ENCODE results near the gene ZNF385B. TPM values are rescaled to one million over a fixed set of nuclear protein-coding genes. Genes with fewer than 3 reads are reported as not detected.

The ZNF385B gene
- total and polyA plus RNA-seq, 8 donors, result 1.8 to 41.4 (median 3.5) TPM; not detected in 1

DNA sequence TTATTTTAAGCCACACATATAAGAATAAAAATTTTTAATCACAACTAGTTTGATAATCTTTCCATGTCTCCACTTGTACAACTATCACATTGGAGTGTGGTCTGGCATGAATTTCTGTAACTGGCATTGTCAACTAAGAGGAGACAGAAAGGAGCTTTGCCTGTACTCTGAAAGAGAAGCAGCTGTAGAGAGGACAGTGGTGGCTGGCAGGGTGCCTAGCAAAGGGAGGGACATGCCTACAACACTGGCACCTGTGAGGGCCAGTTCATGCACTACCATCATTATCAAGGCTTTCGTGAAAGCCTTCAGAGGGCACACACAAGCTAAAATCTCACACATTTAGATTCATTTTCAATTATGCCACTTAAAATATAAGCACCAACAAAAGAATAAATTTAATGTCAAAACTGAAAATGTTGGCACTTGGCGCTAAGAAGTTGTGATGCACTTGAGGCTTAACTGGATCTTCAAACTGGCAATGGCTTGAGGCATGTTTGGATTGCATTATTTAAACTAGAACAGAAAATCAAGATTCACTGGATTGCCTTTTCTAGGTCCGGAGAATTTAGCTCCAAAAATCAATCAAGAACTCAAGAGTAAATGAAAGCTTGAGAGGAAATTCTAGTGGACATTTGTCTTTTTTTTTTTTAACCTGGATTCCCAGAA is 238.6 kb downstream of the ZNF385B start:
- intact Hi-C loops (cut with DNase I; ENCODE audit: low total_unique reads), result no loop called here

GRCh38 chr2:179622112-179622511 is 239.3 kb downstream of the ZNF385B start:
- intact Hi-C loops (cut with DNase I; ENCODE audit: low total_unique reads), result no loop called here
- no peak overlapping the region for H3K4me3 ChIP-seq
- DNase-seq, result no peak
- H3K27ac ChIP-seq, result no peak overlapping the region
- H3K27me3 ChIP-seq, result no peaks in the 10 kb centered on the region
- no peak for TF ChIP-seq EP300 (IDR thresholded peaks at IDR 0.05)
- TF ChIP-seq, protein P1, sequence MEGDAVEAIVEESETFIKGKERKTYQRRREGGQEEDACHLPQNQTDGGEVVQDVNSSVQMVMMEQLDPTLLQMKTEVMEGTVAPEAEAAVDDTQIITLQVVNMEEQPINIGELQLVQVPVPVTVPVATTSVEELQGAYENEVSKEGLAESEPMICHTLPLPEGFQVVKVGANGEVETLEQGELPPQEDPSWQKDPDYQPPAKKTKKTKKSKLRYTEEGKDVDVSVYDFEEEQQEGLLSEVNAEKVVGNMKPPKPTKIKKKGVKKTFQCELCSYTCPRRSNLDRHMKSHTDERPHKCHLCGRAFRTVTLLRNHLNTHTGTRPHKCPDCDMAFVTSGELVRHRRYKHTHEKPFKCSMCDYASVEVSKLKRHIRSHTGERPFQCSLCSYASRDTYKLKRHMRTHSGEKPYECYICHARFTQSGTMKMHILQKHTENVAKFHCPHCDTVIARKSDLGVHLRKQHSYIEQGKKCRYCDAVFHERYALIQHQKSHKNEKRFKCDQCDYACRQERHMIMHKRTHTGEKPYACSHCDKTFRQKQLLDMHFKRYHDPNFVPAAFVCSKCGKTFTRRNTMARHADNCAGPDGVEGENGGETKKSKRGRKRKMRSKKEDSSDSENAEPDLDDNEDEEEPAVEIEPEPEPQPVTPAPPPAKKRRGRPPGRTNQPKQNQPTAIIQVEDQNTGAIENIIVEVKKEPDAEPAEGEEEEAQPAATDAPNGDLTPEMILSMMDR (IDR thresholded peaks at IDR 0.05), result no peak
- TF ChIP-seq POLR2AphosphoS5 (IDR thresholded peaks at IDR 0.05), result no peak
- no peak for TF ChIP-seq POLR2A (IDR thresholded peaks at IDR 0.05)
- 52 to 64% (median 61%) methylated on average over 1 of the region's 1 CpG for WGBS, 5 donors
- no peaks in the 10 kb centered on the region for H3K9me3 ChIP-seq
- no peaks in the 10 kb centered on the region for H3K4me1 ChIP-seq
- no peaks in the 10 kb centered on the region for H3K36me3 ChIP-seq

More for the DNA sequence above, 238.6 kb downstream of the ZNF385B start:
- Histone ChIP-seq H3K4me1 (no peaks in the 10 kb centered on the region), H3K9me3 (no peaks in the 10 kb centered on the region), H3K27ac (no peak overlapping the region), H3K36me3 (no peaks in the 10 kb centered on the region), H3K27me3 (no peaks in the 10 kb centered on the region), H3K4me3 (no peak overlapping the region)
- 84 to 93% (median 89%) methylated on average over 3 of the region's 3 CpGs for WGBS, 5 donors
- no peak for TF ChIP-seq POLR2A (IDR thresholded peaks at IDR 0.05)
- TF ChIP-seq EP300 (IDR thresholded peaks at IDR 0.05), result no peak
- TF ChIP-seq, protein P1 (IDR thresholded peaks at IDR 0.05), result no peak
- no peak for TF ChIP-seq POLR2AphosphoS5 (IDR thresholded peaks at IDR 0.05)
- DNase-seq, result no peak

GRCh38 chr2:179619947-179620467 is 241.4 kb downstream of the ZNF385B start:
- 88 to 96% (median 92%) methylated on average over 1 of the region's 1 CpG for WGBS, 5 donors
- Histone ChIP-seq H3K36me3 (no peaks in the 10 kb centered on the region), H3K9me3 (no peaks in the 10 kb centered on the region), H3K4me1 (no peaks in the 10 kb centered on the region), H3K4me3 (no peak overlapping the region), H3K27ac (no peak overlapping the region), H3K27me3 (no peaks in the 10 kb centered on the region)
- TF ChIP-seq POLR2AphosphoS5 (IDR thresholded peaks at IDR 0.05) (no peak), EP300 (IDR thresholded peaks at IDR 0.05) (no peak), POLR2A (IDR thresholded peaks at IDR 0.05) (no peak)
- TF ChIP-seq, protein P1 (IDR thresholded peaks at IDR 0.05), result no peak
- intact Hi-C loops (cut with DNase I; ENCODE audit: low total_unique reads), result no loop called here
- no peak for DNase-seq

DNA sequence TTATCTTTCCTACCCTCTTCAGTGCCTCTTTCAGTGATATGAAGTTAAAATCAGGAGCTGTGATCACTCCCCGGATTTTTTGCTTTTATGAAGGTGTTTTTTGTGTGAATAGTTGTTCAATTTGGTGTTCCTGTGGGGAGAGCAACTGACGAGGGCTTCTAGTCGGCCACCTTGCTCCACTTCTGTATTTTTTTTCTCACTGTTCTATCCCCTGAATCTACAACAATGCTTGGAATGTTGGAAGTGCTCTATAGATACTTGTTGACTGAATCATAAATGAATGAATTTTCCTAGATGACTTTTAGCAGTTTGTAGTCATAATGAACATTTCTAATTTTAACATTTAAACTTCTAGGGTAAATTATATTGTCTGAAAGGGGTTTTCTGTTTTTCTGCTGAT is 247.3 kb downstream of the ZNF385B start:
- intact Hi-C loops (cut with DNase I; ENCODE audit: low total_unique reads), result no loop called here
- no peaks in the 10 kb centered on the region for H3K36me3 ChIP-seq
- H3K27ac ChIP-seq, result no peak overlapping the region
- H3K4me1 ChIP-seq, result no peaks in the 10 kb centered on the region
- H3K27me3 ChIP-seq, result no peaks in the 10 kb centered on the region
- H3K9me3 ChIP-seq, result no peaks in the 10 kb centered on the region
- DNase-seq, result no peak
- 68 to 87% (median 81%) methylated on average over 3 of the region's 3 CpGs for WGBS, 5 donors
- TF ChIP-seq POLR2A (IDR thresholded peaks at IDR 0.05) (no peak), POLR2AphosphoS5 (IDR thresholded peaks at IDR 0.05) (no peak), EP300 (IDR thresholded peaks at IDR 0.05) (no peak)
- TF ChIP-seq, protein P1 (IDR thresholded peaks at IDR 0.05), result no peak
- no peak overlapping the region for H3K4me3 ChIP-seq

Measured in stomach (tissue), 9 donors.